Measurements from ENCODE around the gene VTI1A.

Gene VTI1A

GRCh38 chr10:112409755-112410154, 37.3 kb upstream of the VTI1A start:
- DNase-seq (ENCODE audit: low read depth): no peak
- TF ChIP-seq CTCF (conservative IDR thresholded peaks at IDR 0.05; ENCODE audit: low read depth, low read length): no peak
- no peak overlapping the region for H3K4me3 ChIP-seq (ENCODE audit: low read length)

GRCh38 chr10:112412696-112413095, 34.3 kb upstream of the VTI1A start:
- no peak for TF ChIP-seq CTCF (conservative IDR thresholded peaks at IDR 0.05; ENCODE audit: low read depth, low read length)
- no peak overlapping the region for H3K4me3 ChIP-seq (ENCODE audit: low read length)
- DNase-seq (ENCODE audit: low read depth): no peak

GRCh38 chr10:112421731-112422130, 25.3 kb upstream of the VTI1A start:
- no peak for TF ChIP-seq CTCF (conservative IDR thresholded peaks at IDR 0.05; ENCODE audit: low read depth, low read length)
- H3K4me3 ChIP-seq (ENCODE audit: low read length): no peak overlapping the region
- DNase-seq (ENCODE audit: low read depth): no peak

- no peak for TF ChIP-seq CTCF (conservative IDR thresholded peaks at IDR 0.05; ENCODE audit: low read depth, low read length)
- no peak overlapping the region for H3K4me3 ChIP-seq (ENCODE audit: low read length)
- DNase-seq (ENCODE audit: low read depth): no peak
Measured at GRCh38 chr10:112424651-112425050, 22.4 kb upstream of the VTI1A start.

GRCh38 chr10:112426111-112426510, 20.9 kb upstream of the VTI1A start:
- no peak for DNase-seq (ENCODE audit: low read depth)
- TF ChIP-seq CTCF (conservative IDR thresholded peaks at IDR 0.05; ENCODE audit: low read depth, low read length): no peak
- H3K4me3 ChIP-seq (ENCODE audit: low read length): no peak overlapping the region

GRCh38 chr10:112429147-112429546, 17.9 kb upstream of the VTI1A start:
- TF ChIP-seq CTCF (conservative IDR thresholded peaks at IDR 0.05; ENCODE audit: low read depth, low read length): no peak
- no peak overlapping the region for H3K4me3 ChIP-seq (ENCODE audit: low read length)
- no peak for DNase-seq (ENCODE audit: low read depth)

- DNase-seq (ENCODE audit: low read depth): no peak
- no peak for TF ChIP-seq CTCF (conservative IDR thresholded peaks at IDR 0.05; ENCODE audit: low read depth, low read length)
- H3K4me3 ChIP-seq (ENCODE audit: low read length): no peak overlapping the region
Measured at GRCh38 chr10:112429654-112430230, 17.3 kb upstream of the VTI1A start.
